ENCODE results near the gene ADCY3.

DNA sequence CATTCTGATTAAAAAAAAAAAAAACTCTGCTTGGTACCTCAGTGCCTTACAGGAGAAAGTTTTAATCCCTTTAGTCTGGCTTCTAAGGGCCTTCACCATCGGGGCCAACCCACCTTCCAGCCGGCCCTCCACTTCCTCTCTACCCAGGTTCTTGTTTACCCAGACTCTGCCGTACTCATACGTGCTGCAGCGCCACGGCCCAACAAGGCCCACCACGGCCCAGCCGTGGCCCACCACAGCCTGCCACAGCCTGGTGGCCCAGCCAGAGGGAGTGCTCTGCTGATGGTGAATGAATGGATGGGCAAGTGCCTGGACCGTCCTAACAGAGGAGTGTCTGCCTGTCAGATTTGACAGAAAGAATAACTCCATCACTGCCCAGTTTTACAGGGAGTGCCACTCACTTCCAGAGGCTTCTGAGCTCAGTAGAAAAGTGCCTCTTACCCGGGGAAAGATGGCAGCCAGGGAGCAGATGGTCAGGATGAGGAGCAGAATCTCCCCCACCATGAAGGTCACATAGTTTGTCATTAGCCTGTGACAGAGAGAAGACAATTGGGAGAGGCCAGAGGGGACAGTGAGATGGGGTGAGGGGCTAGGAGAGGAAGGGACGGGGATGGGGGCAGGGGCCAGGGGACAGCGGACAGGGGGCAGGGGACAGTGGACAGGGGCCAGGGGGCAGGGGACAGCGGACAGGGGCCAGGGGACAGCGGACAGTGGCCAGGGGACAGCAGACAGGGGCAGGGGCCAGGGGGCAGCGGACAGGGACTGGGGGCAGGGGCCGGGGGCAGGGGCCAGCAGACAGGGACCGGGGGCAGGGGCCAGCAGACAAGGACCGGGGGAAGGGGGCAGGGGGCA lies 88.6 kb downstream of the ADCY3 start:
- TF ChIP-seq ESRRG (CRISPR knock-in tag; IDR thresholded peaks at IDR 0.05) (no peak), ARNTL (CRISPR knock-in tag; IDR thresholded peaks at IDR 0.05; ENCODE audit: borderline replicate concordance, low read depth) (no peak), GLIS3 (CRISPR knock-in tag; IDR thresholded peaks at IDR 0.05) (no peak), ZFP3 (CRISPR knock-in tag; IDR thresholded peaks at IDR 0.05) (no peak), ZNF70 (CRISPR knock-in tag; IDR thresholded peaks at IDR 0.05) (no peak), PPARA (CRISPR knock-in tag; IDR thresholded peaks at IDR 0.05; ENCODE audit: borderline replicate concordance) (no peak)
- TF ChIP-seq, protein P1, sequence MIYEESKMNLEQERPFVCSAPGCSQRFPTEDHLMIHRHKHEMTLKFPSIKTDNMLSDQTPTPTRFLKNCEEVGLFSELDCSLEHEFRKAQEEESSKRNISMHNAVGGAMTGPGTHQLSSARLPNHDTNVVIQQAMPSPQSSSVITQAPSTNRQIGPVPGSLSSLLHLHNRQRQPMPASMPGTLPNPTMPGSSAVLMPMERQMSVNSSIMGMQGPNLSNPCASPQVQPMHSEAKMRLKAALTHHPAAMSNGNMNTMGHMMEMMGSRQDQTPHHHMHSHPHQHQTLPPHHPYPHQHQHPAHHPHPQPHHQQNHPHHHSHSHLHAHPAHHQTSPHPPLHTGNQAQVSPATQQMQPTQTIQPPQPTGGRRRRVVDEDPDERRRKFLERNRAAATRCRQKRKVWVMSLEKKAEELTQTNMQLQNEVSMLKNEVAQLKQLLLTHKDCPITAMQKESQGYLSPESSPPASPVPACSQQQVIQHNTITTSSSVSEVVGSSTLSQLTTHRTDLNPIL (CRISPR knock-in tag; IDR thresholded peaks at IDR 0.05; ENCODE audit: low read depth) = no peak

Measured in SK-N-SH treated with all-trans-retinoic acid at 6 μM for 48 hours (cell line).